HG03280 (cell line): ENCODE data around the gene SIGLEC6.
A peak's percentile ranks its signal among the peaks of the same experiment; 100 is the strongest.

Experiments used
- ATAC-seq: cut with Tn5 transposase; IDR thresholded peaks from one replicate; pipeline ENCODE4 v1.9.1; 2021; ENCODE audit warnings: mild to moderate bottlenecking, moderate library complexity; ENCODE audit not compliant: unreplicated experiment

The SIGLEC6 gene

GRCh38 chr19:51531349-51532315, at the start of gene SIGLEC6:
Gene SIGLEC6 (minus strand): TSS chr19:51531670. CDS start chr19:51531648, 22 bp downstream.
- ATAC-seq = no peak

DNA sequence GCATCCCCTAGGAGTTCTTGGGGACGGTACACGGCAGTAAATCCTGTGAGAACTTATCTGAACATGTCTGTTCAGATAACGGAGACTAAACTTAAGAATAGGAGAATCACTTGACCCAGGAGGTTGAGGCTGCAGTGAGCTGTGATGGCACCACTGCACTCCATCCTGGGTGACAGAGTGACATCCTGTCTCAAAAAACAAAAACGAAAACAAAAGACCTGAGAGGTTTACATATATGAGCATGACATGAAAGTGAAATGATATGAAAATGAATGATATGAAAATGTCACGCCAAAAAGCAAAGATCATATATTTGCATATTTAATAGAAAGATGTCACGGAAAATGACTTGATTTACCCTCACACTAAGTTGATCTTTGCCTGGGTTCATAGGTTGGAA, 45.4 kb upstream of the SIGLEC6 start:
- no peak for ATAC-seq

- ATAC-seq = no peak
Observed at GRCh38 chr19:51573331-51573730, 41.9 kb upstream of the SIGLEC6 start.

DNA sequence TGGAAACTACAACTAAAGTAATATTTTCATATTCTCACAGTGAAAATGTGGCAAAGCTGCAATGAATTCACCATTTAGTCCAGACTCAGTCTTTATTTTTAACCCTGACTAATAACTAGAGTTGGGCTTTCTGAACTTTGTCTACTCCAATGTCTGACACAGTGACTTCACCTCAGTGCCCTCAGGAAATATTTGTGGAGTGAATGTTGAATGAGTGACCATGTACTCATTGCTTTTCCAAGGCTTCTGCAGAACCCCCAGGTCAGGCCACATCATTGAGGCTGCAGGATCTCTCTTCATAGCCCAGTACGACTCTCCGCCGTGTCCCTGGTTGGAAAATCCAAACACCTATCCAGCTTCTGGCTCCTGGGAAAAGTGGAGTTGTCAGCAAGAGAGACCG, 41.4 kb upstream of the SIGLEC6 start:
- no peak for ATAC-seq

- ATAC-seq = no peak
Observed at GRCh38 chr19:51572410-51572809, 40.9 kb upstream of the SIGLEC6 start.

DNA sequence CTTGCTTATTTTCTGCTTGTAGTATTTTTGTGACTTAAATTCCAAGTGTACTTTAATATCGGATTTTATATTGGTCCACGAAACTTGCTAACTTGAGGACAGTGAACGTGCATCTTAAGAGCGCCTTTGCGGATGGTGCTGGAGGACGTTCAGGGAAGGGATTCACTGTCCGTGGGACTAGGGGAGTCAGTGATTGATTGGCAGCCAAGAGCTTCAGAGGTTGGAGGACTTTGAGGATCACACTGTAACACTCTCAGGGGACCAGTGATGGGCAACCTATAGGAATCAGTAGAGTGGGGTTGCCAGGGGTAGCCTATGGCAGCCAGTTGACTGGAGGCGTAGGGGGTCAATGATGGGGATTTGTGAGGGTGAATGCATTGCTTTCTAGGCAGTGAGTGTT, 40.1 kb upstream of the SIGLEC6 start:
- ATAC-seq = no peak

GRCh38 chr19:51570962-51571575, 39.6 kb upstream of the SIGLEC6 start, which contains the start of gene ZNF175:
Gene ZNF175 (plus strand): TSS chr19:51571283. CDS start chr19:51573330, 2,047 bp downstream.
- ATAC-seq = peak; percentile 88

DNA sequence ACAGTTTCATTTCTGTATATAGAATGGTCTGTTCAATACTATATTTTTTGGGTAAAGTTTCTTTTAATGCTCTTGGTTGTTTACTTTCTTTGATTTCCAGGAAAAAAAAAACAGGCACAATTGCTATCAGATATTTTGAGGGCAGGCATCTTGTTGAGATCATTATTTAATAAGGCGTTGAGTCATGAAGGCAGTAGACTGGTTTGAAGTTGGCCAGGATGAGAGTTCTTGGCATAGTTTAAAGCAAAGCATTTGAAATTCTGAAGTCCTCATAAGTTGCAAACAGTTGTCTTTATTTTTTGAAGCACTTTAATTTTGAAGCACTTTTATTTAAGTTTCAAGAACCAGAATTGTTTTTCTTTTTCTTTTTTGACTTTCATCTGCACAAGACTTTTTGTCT, 37.0 kb upstream of the SIGLEC6 start:
- no peak for ATAC-seq

DNA sequence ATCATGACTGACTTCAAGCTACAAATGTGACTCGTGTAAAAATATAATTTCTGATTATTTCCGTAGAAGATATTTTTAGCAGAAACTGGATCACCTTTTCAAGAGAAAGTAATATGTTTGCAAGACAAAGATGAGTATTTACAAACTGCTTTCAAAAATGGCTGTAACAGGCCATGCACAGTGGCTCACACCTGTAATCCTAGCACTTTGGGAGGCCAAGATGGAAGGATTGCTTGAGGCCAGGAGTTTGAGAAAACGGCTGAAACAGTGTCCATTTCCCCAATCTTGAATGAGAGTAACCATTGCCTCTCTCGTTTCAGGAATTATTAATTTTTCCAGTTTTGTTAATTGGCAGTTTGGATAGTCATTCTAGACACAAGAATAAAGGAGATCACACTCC, 36.1 kb upstream of the SIGLEC6 start:
- ATAC-seq = no peak

DNA sequence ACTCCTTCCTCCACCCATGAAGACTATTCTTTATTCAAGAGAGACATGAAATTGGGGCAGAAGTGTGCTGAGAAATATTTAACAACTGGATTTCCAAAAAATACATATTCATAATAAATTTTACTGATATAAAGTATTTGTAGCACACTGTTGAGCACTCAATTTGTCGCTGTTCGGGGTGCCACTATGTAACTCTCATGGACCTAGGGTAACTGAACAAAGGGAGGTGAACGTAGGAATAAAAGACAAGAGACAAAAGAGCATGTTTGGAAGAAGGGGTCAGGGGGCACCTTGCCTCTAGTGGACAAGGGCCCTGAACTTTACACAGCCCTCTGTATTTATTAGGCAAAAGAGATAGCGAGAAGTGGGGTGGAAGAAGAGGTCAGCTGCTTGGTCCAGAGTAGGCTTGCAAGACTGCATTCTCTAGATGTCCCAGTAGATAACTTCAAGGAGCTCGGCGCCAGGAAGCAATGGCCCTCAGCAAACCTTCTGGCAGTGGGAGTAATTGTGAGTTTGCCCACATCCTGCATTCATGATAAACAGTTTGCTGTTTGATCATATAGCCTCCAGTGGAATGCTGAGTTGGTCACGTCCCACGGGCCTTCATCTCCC, 35.1 kb upstream of the SIGLEC6 start:
- ATAC-seq = no peak

DNA sequence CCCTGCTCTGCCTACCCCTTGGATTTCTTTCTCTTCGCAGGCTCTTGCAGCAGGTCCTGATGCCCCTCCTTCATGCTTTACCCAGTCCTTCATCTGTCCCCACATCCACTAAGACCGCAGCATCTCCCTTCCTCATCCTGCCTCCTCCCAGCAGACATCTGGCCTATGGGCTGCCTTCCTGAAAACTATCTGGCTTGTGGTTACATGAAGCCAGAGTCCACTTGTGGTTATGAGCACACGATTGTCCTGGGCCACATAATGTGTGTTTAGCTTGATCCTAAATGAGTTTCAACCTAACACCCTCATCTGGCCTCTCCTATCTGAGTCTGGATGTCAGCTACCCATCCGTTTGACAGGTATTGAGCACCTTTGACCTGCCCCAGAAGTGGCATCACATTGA, 34.1 kb upstream of the SIGLEC6 start:
- no peak for ATAC-seq

DNA sequence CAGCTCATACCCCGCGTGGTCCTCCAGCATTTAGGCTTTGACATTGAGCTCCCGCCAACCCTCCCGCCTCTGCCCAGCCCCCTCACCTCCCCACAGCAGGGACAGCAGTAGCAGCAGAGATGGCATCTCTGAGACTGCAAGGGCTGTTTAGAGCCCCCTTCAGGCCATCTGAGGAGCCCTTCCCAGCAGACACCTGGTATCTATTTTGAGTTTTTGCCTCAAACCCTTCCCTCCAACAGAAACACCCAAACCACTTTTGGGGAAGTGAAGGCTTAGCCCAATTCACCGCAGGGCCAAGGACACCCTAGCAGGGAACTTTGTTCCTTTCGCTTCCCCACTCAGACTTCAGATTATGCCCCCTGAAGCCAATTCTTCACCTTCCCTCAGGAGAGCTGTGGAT, 33.3 kb upstream of the SIGLEC6 start:
- ATAC-seq = no peak

GRCh38 chr19:51560339-51560738, 28.9 kb upstream of the SIGLEC6 start:
- no peak for ATAC-seq

- ATAC-seq = no peak
Observed at GRCh38 chr19:51559240-51559639, 27.8 kb upstream of the SIGLEC6 start.

GRCh38 chr19:51552996-51553725, 21.7 kb upstream of the SIGLEC6 start:
- ATAC-seq = no peak

- ATAC-seq = no peak
Observed at GRCh38 chr19:51552608-51552995, 21.1 kb upstream of the SIGLEC6 start.

- no peak for ATAC-seq
Observed at GRCh38 chr19:51551673-51552432, 20.4 kb upstream of the SIGLEC6 start.

DNA sequence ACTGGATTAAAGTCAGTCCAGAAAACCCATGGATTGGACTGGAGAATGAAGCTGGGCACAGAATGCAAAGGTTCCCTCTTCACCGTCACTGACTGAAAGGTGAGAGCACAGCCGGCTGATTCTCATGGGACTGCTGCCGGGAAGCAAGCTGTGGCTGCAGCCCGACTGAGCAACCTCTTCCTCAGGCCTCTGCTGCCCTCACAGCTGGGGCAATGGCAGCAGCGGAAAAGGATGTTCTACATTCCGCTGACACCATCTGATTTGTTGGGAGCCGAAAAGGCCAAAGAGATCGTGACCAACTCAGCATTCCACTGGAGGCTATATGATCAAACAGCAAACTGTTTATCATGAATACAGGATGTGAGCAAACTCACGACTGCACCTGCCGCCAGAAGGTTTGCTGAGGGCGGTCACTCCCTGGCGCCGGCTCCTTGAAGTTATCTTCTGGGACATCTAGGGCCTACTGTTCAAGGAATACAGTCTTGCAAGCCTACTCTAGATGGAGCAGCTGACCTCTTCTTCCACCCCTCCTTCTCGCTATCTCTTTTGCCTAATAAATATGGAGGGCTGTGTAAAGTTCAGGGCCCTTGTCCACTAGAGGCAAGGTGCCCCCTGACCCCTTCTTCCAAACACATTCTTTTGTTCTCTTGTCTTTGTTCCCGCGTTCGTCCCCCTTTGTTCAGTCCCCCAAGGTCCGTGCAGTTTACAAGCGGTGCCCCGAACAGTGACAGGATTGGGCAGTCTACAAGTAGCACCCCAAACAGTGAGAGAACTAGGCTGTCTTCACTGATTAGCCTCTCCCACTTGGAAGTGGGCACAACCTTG, 19.6 kb upstream of the SIGLEC6 start:
- no peak for ATAC-seq

- no peak for ATAC-seq
Observed at GRCh38 chr19:51549533-51550324, 18.3 kb upstream of the SIGLEC6 start.
